Left ventricle myocardium superior (tissue), 1 donor: ENCODE results near the gene RPS24. TPM values are rescaled to one million over a fixed set of nuclear protein-coding genes. Genes with fewer than 3 reads are reported as not detected.
"Not testable (repeated sequence)": the region's sequence is repeated elsewhere in the genome, so short reads cannot be mapped to it uniquely, and the experiment has no call there.

Experiments
- ATAC-seq: fragments of 200-7000 bp; cut with Tn5 transposase; one replicate; pipeline ENCODE4 v1.9.1; 2020; ENCODE audit warnings: mild to moderate bottlenecking, moderate library complexity
- DNase-seq: peaks from one replicate; pipeline ENCODE4 v3.0.0-alpha.2; 2020
- intact Hi-C: fragments of 100-400 bp; cut with micrococcal nuclease; formaldehyde crosslinking; loops from one replicate; pipeline ENCODE4 v1.11.0; 2022
- total RNA-seq: library from RNA; stranded (reverse); fragmentation: NEBNext Ultra II Directional; extraction: Animal tissue kit (Norgen Biotek cat#: 25700); gene quantifications from one replicate; pipeline ENCODE4 v1.2.1, GENCODE V29; 2021
- donor health status: DM: no; HTN: yes; CAD: no; lungs with severe emphysema.

Gene RPS24
- total RNA-seq, 1 donor from 2014 or later, result 807 TPM

GRCh38 chr10:78071140-78071856 lies 37.6 kb downstream of the RPS24 start:
- ATAC-seq (peak; percentile 84), DNase-seq (no peak)
- intact Hi-C loops, result no loop called here

GRCh38 chr10:78071857-78072179 lies 38.2 kb downstream of the RPS24 start:
- ATAC-seq, result peak; percentile 19
- DNase-seq, result no peak
- intact Hi-C loops, result no loop called here

- DNase-seq (no peak), ATAC-seq (no peak)
- intact Hi-C loops, result no loop called here
These were observed 38.8 kb downstream of the RPS24 start for GRCh38 chr10:78072504-78072903.

- DNase-seq, intact Hi-C loops, ATAC-seq: not testable (repeated sequence)
These were observed 42.1 kb downstream of the RPS24 start for GRCh38 chr10:78075806-78076205.

GRCh38 chr10:78078539-78079330 lies 45.1 kb downstream of the RPS24 start:
- DNase-seq (no peak), ATAC-seq (no peak)
- intact Hi-C loops, result no loop called here

- no peak for ATAC-seq
These were observed 45.7 kb downstream of the RPS24 start for GRCh38 chr10:78079411-78079810.

GRCh38 chr10:78081292-78081691 lies 47.6 kb downstream of the RPS24 start:
- intact Hi-C loops, result no loop called here
- ATAC-seq, result no peak
- DNase-seq, result no peak

More at GRCh38 chr10:78079411-78079810, 45.7 kb downstream of the RPS24 start:
- DNase-seq, result no peak
- intact Hi-C loops, result no loop called here

- ATAC-seq, result no peak
- intact Hi-C loops, result no loop called here
- no peak for DNase-seq
These were observed 49.0 kb downstream of the RPS24 start for GRCh38 chr10:78082636-78083035.

Other genes starting within 250 kb of the RPS24 start
- gene DLG5, start 107.1 kb upstream of the RPS24 start, total RNA-seq, result 9.5 TPM
- 9.7 TPM for gene POLR3A, start 4.3 kb upstream of the RPS24 start, total RNA-seq